ENCODE data around the gene RSBN1.

DNA sequence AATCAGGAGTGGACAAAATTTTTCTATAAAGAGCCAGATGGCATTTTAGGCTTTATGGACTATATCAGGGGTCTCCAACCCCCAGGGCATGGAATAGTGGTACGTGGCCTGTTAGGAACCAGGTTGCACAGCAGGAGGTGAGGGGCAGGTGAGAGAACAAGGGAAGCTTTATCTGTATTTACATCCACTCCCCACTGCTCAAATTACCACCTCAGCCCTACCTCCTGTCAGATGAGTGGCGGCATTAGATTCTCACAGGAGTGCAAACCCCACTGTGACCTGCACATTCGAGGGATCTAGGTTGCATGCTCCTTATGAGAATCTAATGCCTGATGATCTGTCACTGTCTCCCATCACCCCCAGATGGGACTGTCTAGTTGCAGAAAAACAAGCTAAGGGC is 66.9 kb downstream of the RSBN1 start:
- no peak for TF ChIP-seq POLR2A (IDR thresholded peaks at IDR 0.05)
- TF ChIP-seq EP300 (IDR thresholded peaks at IDR 0.05) = no peak

All from gastroesophageal sphincter (tissue), 2 donors.